ENCODE data around the gene SORCS1. TPM values are rescaled to one million over a fixed set of nuclear protein-coding genes. Genes with fewer than 3 reads are reported as not detected.

Gene SORCS1
- total and polyA plus RNA-seq, 2 of the 8 experiments (the other 6 are each of a cell fraction or from before 2014, with no cell fraction given) = 4.1 to 4.6 TPM

DNA sequence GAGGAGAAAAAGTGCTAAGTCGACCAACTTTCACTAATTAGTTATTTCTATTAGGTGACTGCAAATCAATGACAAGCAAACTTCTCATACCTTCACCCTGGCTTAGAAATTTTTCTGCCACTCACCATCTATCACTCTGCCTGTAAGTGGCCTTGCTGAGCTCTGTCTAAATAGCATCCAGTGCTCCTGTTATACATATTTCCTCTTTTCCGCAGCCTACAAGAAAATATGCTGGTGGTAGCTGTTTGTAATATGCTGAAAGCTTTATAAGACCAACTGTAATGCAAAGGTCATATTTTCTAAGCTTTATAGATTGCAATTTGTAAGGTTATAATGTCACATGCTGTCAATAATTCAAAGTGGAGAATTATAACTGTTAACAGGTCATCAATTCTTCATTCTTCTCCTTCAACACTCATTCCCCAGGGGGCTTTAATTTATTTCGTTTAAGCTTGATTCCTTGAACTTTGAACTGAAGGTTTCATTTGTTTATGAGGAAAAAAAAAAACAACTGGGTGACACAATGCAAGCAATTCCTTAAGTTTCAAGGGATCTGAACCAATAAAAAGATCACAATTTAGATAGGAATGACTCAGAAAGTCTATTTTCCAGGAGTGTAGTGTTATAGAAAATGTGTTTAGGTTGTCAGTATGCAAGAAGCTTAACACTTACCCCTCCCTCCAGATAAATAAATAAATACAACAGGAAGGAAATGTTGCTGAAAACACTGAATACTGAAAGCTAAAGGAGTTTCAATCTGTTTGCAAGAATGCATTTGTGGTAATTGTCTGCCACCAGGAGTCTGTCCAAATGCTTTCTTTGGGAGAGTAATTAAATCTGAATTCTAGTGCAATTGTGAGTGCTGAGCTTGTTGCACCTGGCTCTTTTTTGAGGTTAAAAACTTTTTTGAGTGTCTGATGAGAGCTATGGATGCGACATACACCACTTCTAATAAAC, 183.7 kb downstream of the SORCS1 start:
- FAIRE-seq (no peak), DNase-seq (ENCODE audit: low read depth in 1 of 2, low spot score in 2 of 2) (no peak)
- no peak overlapping the region for H4K5ac ChIP-seq (ENCODE audit: insufficient read length, low read depth, low read length)
- H2BK20ac ChIP-seq (ENCODE audit: low read length) = no peak overlapping the region
- no peak overlapping the region for H3K14ac ChIP-seq (ENCODE audit: insufficient read length)
- H3K4me2 ChIP-seq (ENCODE audit: insufficient read depth in 1 of 2, low read depth in 2 of 2, low read length in 2 of 2) = no peak overlapping the region
- no peak overlapping the region for H3K56ac ChIP-seq (replicated peaks; ENCODE audit: insufficient read length, low read depth, low read length)
- no peaks in the 10 kb centered on the region for H3K79me2 ChIP-seq (ENCODE audit: control insufficient read depth in 1 of 2, insufficient read depth in 2 of 2, low read length in 2 of 2)
- TF ChIP-seq CBX5 (IDR thresholded peaks at IDR 0.05; ENCODE audit: low read depth, low read length) = no peak
- TF ChIP-seq RFX5 (IDR thresholded peaks at IDR 0.05; ENCODE audit: borderline replicate concordance, low read depth, low read length) = no peak
- peak; percentile 2 to 24; a peak in 3 of 4 replicates for TF ChIP-seq RAD21 (IDR thresholded peaks at IDR 0.05 in 1 of 2, conservative IDR thresholded peaks at IDR 0.05 in 1 of 2; ENCODE audit: low read depth in 2 of 2, low read length in 2 of 2)
- no peak for TF ChIP-seq NANOG (IDR thresholded peaks at IDR 0.05; ENCODE audit: insufficient read depth, low read depth, low read length, poor library complexity, severe bottlenecking)
- no peak overlapping the region for H3K4me3 ChIP-seq (ENCODE audit: extremely low read depth in 1 of 4, insufficient read depth in 2 of 4, low read depth in 3 of 4, low read length in 4 of 4)
- no peak overlapping the region for H3K18ac ChIP-seq (ENCODE audit: extremely low read depth, low read length)
- H3K4me1 ChIP-seq (replicated peaks in 1 of 4; ENCODE audit: control insufficient read depth in 3 of 4, insufficient read depth in 4 of 4, low read length in 3 of 4) = peaks cover 0 to 3% (median under 1%) of the 10 kb centered on the region in 4 experiments; a peak in 1 of 7 replicates
- 71% methylated on average over 4 of the region's 4 CpGs; no CpG with 5 or more reads in 1 of the 2 experiments for WGBS, 2 experiments (ENCODE audit: extremely low coverage in 1 of 2, insufficient coverage in 1 of 2, insufficient read length in 1 of 2, insufficient replicate concordance in 2 of 2, low coverage in 1 of 2, low lambda C conversion rate in 2 of 2, missing lambda C conversion rate in 1 of 2)
- no peaks in the 10 kb centered on the region for H3K79me1 ChIP-seq (ENCODE audit: low read depth, low read length)
- no peaks in the 10 kb centered on the region for H3K9me3 ChIP-seq (ENCODE audit: insufficient read depth in 2 of 2, low read depth in 1 of 2, low read length in 1 of 2)
- no peaks in the 10 kb centered on the region for H4K20me1 ChIP-seq (replicated peaks in 1 of 2; ENCODE audit: control insufficient read depth in 1 of 2, insufficient read depth in 2 of 2, low read length in 2 of 2)
- no peaks in the 10 kb centered on the region for H3K27me3 ChIP-seq (replicated peaks in 1 of 4; ENCODE audit: control insufficient read depth in 3 of 4, extremely low read depth in 1 of 4, insufficient read depth in 3 of 4, low read length in 3 of 4)
- no peak overlapping the region for H2BK120ac ChIP-seq (replicated peaks; ENCODE audit: low read depth, low read length)
- no peaks in the 10 kb centered on the region for H3K23me2 ChIP-seq (ENCODE audit: low read depth, low read length)
- no peaks in the 10 kb centered on the region for H3K36me3 ChIP-seq (ENCODE audit: control insufficient read depth in 2 of 4, insufficient read depth in 4 of 4, low read length in 3 of 4)
- H3K9ac ChIP-seq (replicated peaks in 1 of 4; ENCODE audit: extremely low read depth in 1 of 4, low read depth in 3 of 4, low read length in 3 of 4) = no peak overlapping the region
- H3K23ac ChIP-seq (ENCODE audit: insufficient read length) = no peak overlapping the region
- no peak overlapping the region for H2BK5ac ChIP-seq (ENCODE audit: low read depth, low read length)
- no peak overlapping the region for H4K8ac ChIP-seq (ENCODE audit: extremely low read depth, insufficient read depth, low read length)
- CTCF ChIA-PET (ENCODE audit: partially characterized antibody) = interaction anchor here (0.6 to 1.3 kb wide), 7 partner anchors 11 to 410 kb away, joined by 3 to 4 read pairs (median 3); no protein-coding TSS in a partner anchor
- no peak overlapping the region for H2BK15ac ChIP-seq (ENCODE audit: low read length)
- no peak overlapping the region for H2AK5ac ChIP-seq (ENCODE audit: low read depth, low read length)
- H2AFZ ChIP-seq (ENCODE audit: low read length) = no peak overlapping the region
- no peak overlapping the region for H3K4ac ChIP-seq (replicated peaks; ENCODE audit: insufficient read length, low read depth, low read length)
- H3K27ac ChIP-seq (ENCODE audit: low read depth, low read length) = no peak overlapping the region
- no peak overlapping the region for H2BK12ac ChIP-seq (ENCODE audit: low read depth, low read length)
- H4K91ac ChIP-seq (replicated peaks; ENCODE audit: insufficient read length, low read length) = no peak overlapping the region
- POLR2A ChIA-PET (ENCODE audit: partially characterized antibody) = no interaction called here
